ENCODE data around the gene MYO18A.
A peak's percentile ranks its signal among the peaks of the same experiment; 100 is the strongest.

The MYO18A gene

DNA sequence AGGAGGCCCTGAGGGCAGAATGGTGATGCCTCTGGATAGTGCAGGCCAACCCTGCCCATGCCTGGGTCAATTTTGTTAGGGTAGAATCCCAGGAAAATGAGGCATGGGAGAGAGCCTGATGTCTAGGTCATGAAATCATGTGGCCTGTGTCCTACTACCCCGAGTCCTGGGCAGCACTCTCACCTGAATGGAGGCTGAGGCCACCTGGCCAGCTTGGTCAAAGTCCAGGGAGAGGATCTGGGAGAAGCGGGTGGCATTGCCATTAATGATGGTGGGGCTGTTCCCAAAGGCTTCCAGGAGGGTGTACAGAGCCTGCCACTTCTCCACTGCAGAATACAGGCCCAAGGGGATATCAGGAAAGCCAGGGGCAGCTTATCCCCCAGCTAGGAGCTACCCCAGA lies 59.8 kb downstream of the MYO18A start:
- DNase-seq: no peak

DNA sequence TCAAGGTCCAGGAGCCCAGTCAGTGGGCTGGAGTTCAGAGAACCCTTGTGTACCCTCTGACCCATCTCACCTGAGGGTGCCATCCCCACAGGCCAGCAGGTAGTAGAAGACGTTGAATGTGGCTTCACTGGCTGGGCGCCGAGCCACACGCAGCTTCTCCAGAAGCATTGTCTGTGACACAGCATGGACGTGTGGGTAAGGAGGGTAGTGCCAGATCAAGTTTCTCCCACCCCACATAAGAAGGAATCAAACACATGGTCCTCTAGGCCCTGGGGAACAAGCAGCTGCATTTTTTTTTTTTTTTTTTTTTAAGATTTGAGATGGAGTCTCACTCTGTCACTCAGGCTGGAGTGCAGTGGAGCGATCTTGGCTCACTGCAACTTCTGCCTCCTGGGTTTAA lies 60.9 kb downstream of the MYO18A start:
- DNase-seq: no peak

DNA sequence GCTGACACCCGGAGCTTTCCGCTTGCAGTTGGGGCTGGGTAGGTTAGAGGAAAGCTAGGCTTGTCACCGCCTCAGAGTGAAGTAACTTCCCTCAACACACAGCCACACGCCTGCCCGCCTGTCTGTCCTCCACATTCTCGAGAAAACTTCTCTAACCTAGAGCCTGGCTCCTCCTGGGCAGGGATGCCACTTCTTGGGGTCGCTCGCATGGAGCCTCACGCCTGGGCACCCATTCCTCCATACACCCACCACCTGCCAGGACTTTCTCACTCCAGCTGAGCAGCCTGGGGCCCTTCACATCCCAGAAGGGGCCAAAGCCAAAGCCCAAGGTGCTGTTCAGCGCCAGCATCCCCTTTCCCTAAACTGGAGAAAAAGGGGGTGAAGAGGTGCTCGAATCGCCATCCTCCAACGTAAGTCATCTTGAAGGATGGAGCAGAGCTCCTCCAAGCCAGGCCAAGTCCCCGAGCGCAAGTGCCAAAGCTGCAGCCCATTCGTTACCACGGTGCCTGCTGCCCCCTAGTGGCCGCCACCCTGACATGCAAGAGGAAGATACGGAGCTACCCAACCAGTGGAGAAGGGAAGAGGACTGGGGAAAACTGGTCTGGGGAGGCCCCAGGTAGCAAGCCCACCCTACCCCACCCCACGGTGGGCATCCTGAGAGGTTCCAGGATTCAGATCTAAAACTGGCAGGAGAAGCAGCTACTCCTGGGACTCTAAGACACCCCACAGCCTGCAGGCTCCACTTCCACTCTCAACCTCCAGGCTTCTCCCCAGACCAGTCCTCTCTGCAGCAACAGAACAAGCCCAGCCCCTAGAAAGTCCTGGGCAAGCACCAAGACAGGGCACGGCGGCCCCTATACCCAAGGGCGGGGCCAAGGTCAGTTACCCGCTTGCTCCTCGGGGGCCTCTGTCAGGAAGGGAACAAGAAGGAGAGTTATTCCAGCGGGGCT lies 63.1 kb downstream of the MYO18A start:
- peak; percentile 65 for DNase-seq

DNA sequence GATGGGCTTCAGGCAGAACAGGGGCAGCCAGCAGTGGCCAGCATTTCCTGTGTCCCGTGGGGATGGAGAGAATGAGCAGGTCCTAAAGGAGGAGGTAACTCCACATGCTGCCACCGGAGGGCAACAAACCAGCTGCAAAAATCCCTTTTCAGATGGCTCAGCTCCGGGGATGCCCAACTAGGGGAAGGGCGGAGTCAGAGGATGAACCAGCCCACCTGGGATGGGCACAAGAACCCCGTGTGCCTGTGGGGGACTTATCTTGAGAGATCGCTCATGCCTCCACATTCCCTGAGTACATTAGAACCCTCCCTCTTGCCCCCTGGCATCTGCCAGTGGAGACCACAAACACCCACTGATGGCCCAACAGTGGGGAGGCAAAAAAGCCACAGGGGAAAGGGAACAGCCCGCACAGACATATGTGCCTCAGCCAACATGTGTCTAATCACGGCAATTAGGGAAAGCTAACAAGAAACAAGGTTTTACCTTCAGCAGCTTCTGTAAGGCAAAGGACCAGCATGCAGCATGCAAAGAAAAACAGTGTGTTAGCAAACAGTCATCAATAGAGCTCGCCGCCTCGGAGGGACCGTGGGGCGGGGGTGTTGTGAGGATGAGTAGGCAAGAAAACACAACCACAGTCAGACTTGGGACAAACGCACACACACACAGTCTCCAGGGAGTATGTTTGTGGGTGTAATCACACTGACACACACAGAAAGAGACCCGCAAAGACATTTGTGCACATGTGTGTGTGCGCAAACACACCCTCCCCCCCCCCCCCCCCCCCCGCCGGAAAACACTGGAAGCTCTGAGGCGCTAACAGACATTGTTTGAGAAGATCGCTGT lies 64.0 kb downstream of the MYO18A start:
- peak; percentile 72 for DNase-seq

DNA sequence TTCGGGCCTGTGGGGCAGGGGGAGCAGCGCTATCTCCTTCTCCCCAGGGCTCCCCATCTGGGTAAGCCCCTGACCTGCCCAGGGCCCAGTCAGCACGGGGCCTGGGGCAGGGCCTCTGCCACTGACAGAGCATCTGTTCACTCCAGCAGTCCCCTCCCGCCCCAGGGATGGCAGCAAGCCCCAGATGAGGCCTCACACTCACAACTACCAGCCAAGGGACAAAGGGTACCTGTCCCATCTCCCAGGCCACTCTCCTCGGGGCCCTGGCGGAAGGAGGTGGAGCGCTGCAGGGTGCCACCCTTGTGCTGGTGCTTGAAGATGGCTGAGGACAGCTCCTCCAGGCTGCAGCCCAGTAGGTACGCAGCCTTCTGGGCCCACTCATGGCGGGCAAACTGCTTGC lies 64.8 kb downstream of the MYO18A start:
- no peak for DNase-seq

DNA sequence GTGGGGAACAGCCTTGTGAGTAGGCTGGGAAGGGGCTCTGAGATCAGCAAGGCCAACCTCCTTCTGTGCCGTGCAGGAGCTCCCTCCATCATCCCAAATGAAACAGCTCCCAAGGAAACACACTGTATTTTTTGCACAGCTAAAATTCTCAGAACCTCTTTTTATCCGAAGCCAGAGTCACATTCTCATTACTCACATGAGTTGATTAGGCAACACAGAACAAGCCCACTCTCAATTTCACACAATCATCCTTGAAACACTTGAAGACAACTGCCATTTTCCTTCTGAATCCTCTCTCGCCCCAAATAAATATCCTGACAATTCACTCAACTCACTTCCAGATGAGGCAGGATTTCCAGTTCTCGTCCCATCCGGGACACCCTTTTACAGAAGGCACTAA lies 66.1 kb downstream of the MYO18A start:
- DNase-seq: no peak

DNA sequence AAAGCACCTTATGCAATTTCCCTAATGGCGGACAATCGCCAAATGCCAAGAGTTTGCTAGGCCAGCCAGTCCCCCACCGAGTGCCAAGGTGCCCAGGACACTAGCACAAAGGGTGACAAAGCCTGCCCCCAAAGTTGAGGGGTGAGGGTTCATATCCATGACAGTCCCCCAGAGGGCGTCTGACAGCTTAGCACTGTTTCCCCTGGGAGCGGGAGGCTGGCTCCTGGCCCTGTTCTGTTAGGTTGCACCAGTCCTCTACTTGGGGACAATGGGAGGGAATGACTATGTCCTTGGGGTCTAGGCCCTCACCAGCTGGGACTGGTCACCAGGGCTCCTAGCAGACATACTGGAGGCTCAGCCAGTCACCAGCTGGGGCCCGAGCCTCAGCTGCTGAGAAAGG lies 66.9 kb downstream of the MYO18A start:
- DNase-seq: no peak

DNA sequence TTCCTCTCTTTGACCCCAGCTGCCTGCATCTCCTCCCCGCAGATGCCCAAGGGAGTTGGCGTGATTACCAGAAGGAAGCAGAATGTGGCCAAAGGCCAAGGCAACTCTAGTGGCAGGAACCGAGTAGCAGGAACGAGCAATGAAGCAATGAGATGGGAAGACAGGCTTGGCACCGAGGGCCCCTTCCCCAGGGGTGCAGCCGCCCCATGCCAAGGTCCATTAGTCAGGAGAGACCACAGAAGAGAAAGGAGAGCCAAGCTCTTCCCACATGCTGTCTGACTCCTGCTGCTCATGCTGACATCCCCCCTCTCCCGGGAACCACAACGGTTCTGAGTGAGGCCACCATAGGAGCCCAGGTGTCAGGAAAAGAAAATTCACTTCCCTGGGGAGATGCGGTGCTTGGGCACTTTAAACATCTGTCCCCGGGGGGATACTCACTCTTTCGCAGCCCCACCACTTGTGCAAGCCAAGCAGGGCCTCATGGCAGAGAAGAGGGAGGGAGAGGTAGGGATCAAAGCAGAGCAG lies 67.4 kb downstream of the MYO18A start:
- no peak for DNase-seq

DNA sequence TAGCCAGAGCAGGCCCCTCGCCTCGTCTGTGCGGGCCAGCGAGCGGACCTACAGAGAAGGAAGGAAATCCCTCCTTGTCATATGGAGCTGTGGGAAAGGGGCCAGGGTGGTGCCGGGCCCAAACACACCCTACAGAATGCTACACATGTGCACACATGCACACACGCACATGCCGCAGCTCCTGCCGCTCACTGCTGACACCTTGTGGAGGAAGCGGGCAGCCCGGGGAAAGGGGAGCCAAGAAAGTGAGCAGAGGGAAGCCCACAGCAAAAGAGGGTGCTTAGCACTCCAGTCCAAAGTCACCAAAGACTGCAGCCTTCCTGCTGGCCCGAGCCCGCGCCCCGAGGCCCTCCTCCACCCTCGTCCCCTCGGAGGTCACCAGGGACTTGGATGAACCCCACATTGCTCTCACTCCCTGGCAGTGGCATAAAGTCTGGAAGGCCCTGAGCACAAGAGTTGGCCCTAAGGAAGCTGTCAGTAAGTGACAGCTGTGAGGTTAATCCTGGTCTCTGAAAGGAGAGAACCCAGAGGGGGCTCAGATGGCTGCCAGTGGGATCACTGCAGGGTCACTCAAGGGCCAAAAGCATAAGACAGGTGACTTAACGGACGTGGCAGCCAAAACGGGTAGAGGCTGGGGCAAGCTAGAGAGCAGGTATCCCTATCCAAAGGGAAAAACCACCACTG lies 68.2 kb downstream of the MYO18A start:
- peak; percentile 65 for DNase-seq

DNA sequence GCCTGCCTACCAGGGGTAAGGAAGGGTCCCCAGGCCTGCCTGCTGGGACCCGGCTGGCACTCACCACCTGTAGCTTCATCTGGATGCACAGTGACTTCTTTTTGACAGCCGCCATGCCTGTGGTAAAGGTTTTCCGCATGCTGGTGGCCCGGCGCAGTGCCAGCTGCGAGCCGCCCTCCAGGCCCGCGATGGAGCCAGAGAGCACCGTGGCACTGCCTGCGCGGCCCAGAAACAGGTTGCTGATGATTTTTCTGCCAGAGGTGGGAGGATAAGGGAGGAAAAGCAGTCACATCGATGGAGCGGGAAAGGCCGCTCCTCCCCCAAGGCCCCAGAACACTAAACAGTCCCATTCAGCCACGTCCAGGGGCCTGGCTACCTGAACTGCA lies 69.8 kb downstream of the MYO18A start:
- no peak for DNase-seq

DNA sequence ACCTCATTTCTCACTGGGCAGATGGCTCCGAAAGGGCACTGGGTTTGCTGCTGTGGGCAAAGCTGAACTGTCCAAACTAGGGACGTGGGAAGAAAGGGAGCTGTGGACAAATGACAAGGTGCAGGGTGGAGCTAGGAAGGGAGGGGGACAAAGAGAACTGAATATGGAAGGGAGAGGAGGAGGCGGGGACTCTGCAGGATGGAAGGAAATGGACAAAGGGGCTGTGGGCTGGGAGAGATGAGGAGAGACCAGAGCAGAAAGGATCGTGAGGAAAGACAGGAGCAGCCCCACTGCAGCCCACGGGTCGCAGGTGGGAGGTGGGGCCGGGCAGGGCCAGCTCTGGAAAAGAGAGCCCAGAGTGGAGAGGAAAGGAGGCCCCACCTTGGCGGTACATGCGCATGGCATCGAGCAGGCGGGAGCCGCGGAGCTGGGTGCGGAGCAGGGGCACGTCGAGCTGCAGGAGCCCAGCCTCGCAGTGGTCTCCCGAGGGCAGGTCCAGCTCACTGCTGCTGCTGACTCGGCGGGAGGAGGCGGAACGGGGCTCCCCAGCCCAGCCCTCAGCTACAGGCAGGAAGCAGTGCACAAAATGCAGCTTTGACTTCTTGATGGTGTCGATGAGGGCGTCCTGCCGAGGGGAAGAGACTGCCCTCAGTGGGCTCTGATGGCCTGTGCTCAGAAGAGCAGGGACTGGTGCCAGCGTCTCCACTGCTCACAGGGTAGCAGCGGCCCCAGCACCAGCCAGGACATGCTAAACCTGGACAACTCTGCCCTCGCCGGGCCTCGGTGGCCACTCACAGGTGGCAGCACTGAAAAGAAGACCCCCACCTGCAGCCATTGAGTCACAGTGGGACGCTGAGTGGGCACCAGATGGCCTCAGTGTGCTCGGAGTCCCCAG lies 70.5 kb downstream of the MYO18A start:
- DNase-seq: no peak

DNA sequence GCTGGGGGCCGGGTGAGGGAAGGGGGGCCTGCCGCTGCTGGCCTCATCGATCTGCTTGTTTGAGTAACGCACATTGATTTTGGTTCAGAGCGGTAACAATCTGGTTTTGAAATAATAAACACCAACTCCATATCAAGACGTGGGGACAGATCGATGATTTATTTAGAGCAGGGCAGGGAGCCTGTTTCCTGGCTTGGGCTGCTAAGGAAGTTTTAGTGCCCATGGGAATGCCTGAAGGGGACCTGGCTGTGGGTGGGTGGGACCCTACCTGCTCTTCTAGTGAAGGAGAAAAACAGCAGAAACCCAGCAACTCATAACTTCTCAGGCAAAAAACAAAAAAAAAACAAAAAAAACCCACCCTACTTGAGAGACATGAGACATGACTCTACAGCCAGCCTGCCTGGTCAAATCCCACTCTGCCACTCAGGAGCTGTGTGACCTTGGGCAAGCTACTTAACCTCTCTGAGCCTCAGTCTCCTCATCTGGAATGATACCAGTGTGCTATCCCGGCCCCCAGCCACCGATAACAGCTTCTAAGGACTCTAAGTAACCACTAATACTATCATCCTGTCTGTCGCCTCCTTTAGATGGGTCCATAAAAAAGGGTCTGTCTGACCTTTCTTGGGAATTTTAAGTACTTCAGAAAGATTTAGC lies 71.2 kb downstream of the MYO18A start:
- DNase-seq: no peak

DNA sequence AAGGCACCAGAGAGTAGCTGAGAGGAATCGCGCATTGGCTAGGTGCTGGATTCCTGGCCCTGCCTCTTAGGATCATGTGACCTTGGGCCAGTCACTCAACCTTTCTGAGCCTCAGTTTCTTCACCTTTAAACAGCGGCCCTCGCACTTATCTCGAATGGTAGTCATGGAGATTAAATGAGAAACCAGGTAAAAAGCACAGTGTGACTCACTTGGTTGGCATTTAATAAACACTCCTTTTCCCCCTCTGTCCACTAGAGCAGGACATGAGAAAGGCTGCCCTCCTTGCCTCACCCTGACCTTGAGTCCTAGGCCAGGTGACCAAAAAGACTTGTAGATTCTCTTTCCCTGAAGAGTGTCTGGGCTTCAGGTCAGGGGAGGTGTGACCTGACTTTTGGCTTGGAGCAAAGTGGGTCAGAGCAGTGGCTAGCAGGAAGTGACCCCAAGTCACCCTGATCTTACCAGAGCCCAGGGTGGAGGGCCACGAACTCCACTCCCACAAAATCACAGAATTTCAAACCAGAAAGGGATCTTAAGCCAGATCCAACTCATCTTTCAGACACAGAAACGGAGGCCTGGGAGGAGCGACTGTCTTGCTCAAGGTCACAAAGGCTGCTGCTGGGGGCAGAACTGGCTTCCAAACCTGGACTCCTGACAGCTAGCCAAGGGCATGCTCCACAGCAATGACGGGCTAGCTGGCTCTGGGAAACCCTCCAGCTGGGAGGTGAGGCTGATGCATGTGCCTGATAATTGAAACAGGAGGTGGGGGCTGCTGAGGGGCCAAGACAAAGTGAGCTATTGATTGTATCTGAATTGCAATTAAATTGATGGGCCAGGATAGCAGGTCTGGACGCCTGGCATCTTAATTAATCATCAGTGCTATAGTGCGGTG lies 72.0 kb downstream of the MYO18A start:
- DNase-seq: no peak

DNA sequence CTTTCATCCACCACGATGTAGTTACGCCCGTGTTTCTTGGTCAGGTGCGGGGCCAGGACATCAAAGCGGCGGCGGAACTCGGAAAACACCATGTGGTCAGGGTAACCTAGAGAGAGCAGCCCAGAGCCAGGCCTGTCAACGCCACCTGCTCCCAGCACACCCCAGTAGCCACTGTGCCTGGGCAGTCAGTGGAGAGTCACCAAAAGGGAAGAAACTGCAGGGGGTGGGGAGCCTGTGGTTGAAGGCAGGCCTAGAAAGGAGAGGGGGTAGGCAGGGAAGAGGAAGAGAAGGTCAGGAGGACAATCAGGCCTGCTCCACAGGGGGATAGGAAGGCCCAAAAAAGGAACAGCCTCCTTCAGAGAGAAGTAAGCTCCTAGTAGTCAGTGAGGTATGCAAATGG lies 73.1 kb downstream of the MYO18A start:
- no peak for DNase-seq

DNA sequence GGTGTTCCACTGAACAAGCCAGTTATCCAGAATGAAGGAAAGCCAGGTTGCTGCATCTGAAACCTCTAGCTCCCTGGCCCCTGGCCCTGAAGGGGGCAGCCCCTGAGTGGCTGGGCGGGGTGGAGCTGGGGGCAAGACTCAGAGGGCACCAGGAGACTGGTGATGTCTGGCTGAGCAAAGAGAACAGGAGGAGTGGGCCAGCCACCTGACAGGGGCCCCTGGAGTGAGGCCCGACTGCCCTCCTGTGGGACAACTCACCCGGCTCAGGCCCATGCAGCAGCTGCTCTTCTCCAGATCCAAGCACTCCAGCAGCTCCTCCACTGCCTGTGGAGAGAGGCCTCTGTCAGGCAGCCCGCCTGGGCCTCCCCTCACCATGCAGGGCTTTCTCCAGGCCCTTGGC lies 76.9 kb downstream of the MYO18A start:
- no peak for DNase-seq

DNA sequence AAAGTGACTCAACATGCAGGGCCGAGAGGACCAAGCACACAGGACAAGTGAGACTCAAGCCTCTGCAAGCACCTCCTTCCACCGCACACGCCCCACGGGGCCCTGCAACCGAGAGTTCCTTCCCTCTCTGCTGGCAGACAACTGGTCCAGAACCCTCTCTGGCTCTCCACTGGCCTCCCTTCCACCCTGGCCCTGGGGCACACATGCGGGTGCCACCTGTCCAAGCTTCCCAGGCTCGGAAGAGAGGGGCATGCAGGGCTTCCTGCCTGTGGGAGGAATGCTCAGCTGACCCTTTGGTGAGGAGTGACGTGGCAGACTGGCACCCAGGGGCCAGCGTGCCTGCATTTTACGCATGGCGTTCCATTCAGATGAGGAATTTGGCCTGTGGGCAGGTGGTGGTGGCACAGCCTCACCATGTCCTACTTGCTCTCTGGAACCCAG lies 77.4 kb downstream of the MYO18A start:
- peak; percentile 84 for DNase-seq

DNA sequence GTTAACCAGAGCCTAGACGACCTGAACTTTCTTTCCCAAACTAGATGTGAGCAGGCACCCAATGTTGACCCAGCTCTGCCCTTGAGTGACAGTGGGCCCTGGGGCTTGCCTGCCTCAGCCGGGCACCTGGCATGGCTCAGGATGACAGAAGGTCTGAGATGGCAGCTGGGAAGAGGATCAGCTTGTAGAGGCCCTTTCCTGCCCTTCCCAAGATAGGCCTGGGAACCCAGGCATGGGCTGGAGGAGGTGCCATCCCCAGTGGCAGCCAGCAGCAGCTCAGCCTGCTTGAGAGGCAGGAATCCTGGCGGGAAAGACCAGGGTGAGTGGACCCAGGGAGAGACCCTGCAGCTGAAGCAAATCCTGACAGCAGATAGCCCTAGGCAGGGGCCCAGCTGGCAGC lies 78.2 kb downstream of the MYO18A start:
- no peak for DNase-seq

DNA sequence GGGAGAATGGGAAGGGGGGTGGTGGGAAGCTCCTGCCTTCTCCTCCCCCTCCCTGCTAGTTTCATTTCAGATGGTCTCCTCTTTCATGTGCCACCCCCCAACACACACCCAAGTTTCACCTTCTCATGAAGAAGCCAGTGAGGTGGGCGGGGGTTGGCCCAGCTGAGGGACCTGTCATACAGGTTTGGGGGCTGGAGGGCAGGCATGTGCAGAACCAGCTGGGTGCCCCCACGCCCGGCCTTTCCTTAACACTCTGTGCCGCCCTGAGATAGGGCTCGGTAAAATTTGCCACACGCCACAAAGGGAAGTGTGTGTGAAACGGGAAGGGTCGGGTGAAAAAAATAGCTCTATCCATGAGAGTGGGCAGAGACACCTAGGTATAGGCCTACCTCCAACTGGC lies 79.9 kb downstream of the MYO18A start:
- no peak for DNase-seq

DNA sequence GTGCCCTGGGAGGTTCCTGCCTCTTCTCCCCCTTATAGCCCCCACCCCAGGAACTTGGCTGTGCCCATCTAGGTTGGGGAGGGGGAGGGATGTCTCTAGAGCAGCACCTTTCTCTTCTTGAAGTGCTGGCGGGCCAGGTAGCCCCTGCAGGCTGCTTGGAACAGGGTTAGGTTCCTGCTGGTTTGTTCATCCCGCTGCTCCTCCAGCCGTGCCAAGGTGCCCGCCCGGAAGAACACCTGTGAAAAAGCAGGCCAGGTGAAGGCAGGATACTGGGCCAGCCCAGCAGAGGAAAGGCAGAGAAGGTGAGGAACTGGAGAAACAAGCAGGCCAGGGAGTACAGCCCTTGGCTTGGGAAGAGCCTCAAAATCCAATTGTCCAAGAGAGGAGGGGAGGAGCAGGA lies 80.7 kb downstream of the MYO18A start:
- no peak for DNase-seq

DNA sequence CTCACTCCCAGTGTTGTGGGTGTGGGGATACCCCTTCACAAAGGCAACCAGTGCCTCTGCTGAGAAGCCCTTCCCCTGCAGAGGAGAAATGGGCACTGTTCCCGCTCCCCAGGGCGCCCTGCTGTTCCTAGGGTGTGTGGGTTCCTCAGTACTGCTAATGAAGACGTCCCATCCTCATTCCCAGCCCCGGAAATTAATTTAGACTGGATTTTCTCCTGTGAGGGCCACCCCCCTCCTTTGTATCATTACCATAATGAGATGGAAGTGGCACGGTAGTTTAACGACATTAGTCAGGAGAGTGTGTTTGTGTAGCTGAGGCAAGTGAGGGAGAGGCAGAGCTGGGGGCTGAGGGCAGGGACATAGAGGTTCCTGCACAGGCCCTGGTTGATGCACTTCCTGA lies 84.1 kb downstream of the MYO18A start:
- DNase-seq: no peak
